Kidney glomerular epithelial cell (primary cell): ENCODE data around the gene SELENOH.

ENCODE experiments used
- DNase-seq: peaks from one replicate; lab custom pipeline; 2025; lab: John Stamatoyannopoulos, UW

SELENOH gene

GRCh38 chr11:57746920-57747319 is 5.6 kb downstream of the SELENOH start:
- DNase-seq: no peak

GRCh38 chr11:57751176-57751575 is 9.9 kb downstream of the SELENOH start:
- DNase-seq: no peak

GRCh38 chr11:57751676-57752253 is 10.5 kb downstream of the SELENOH start, which contains the start of gene BTBD18:
TSS of gene BTBD18 (minus strand) at chr11:57751819. CDS start at chr11:57751188, 631 bp downstream.
- peak; percentile 11 for DNase-seq

DNA sequence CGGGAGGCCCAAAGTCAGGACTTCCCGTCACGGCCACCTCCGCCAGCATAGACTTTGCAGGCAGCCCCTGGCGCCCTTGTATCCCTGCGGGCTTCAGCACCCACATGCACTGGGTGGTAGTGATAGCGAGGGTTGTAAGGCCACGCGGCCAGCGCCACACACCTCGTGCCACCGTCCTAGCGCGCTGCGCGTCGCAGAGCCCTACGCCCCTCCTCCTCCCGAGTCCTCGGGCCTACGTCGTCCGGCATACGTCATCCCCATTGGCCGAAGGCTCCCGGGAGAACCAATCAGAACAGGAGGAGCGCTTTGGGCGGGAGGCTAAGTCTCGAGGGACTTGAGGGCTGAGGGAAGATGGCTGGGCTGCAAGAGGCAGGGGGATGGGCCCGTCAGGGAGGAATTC is 11.7 kb downstream of the SELENOH start:
- no peak for DNase-seq

- no peak for DNase-seq
These were observed 16.9 kb downstream of the SELENOH start for GRCh38 chr11:57758174-57758573.

- peak; percentile 96 for DNase-seq
These were observed 20.3 kb downstream of the SELENOH start, which contains the start of gene CTNND1 for GRCh38 chr11:57761301-57762234. TSS of gene CTNND1 (plus strand) at chr11:57761802. CDS start at chr11:57791479, 29,677 bp downstream.

DNA sequence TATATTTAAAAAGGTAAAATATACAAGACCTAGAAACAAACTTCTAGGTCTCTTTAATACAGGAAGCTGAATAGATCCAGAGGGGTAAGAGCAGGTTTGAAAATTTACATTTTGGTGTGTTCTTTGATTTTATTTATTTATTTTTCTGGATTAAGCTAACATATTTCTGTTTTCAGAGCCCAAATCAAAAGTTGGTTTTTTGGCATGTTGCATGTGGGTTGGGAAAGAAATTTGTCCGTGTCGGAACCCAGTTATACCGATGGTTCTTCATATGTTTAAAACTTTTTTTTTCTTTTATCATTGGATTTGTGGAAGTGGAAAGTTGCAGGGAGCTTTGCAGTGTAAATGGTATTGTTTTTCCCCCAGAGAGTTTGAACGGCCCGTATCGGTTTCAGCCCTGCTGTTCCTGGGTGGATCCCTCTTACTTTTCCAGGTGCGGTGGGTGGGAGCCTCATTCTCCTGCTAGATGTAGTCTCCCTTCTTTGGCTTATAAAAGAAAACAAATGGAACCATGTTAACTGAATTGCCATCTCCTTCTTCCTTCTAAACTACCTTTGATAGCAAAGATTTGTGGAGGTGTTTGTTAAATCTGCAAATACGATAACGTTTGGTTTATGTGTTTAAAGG is 21.1 kb downstream of the SELENOH start:
- peak; percentile 32 for DNase-seq

- peak; percentile 28 for DNase-seq
These were observed 22.3 kb downstream of the SELENOH start for GRCh38 chr11:57763568-57763967.

DNA sequence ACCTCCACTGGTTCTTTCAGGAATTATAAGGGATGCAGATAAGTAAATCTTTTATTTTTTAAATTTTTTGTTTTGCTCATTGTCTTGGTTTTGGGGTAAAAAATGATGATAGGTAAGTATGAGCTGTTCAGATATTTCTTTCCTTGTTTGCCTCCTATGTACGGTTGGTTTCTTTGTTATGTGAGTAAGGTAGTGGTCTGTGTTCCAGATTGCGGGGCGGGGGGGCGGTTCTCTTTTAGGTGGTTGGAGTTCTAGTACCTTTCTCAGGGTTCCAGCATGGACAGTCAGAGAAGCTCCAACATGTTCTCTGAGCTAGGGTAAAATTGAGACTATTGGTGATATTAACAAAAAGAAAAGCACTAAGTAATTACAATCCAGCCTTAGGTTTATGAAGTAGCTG is 22.7 kb downstream of the SELENOH start:
- DNase-seq: no peak

DNA sequence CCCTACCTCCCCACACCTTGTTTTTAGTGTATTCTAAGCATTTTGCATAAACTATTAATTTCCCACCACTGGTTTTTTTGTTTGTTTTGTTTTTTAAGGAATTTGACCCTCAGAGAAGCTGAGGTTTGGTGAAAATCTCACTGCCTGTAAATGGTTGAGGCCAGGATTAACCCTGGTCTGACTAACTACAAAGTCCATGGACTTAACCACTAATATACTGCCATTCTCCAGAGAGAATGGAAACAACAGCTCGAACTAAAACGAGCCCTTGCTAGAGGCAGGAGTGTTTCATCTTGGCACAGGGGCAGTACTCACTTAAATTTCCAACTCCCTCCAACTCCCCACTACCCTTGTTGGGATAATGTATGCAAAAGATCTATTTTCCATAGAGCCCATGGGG is 23.3 kb downstream of the SELENOH start:
- DNase-seq: no peak

GRCh38 chr11:57764972-57765371 is 23.7 kb downstream of the SELENOH start:
- no peak for DNase-seq

- DNase-seq: no peak
These were observed 29.5 kb downstream of the SELENOH start for GRCh38 chr11:57770793-57771192.

- no peak for DNase-seq
These were observed 30.1 kb downstream of the SELENOH start for GRCh38 chr11:57771365-57771764.

GRCh38 chr11:57772562-57772961 is 31.3 kb downstream of the SELENOH start:
- no peak for DNase-seq

DNA sequence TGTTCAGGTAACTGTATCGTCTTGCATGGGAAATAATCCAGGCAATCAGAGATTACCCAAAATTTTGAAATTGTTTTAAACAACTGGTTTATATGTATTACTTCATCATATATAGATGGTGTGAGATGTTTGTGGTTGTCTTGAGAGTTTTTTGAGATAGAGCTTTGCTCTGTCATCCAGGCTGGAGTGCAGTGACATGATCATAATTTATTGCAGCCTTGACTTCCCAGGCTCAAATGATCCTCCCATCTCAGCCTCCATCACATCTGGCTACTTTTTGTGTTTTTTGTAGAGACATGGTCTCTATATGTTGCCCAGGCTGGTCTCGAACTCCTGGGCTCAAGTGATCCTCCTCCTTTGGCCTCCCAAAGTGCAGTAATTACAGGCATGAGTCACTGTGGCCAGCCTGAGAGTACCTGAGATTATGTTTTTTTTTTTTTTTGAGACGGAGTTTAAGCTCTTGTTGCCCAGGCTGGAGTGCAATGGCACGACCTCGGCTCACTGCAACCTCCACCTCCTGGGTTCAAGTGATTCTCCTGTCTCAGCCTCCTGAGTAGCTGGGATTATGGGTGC is 31.8 kb downstream of the SELENOH start:
- DNase-seq: no peak

DNA sequence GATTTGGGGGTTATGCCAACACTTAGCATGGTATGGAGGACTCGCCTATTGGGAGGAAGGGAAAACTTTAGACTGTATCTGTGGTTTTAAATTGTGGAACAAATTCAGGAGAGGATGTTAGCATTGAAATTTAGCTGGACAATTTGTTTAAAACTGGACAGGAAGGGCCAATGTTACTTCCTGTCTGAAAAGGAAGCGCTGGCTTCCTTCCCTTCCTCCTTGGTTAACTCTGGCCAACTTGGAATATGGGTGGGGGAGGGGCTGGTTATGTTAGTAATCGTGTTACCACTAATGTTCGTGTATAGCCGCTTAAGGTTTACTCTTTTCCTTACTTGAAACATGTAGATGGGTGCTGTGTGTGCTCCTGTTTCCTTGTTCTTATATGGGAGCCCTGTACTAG is 34.2 kb downstream of the SELENOH start:
- no peak for DNase-seq

- DNase-seq: no peak
These were observed 34.8 kb downstream of the SELENOH start for GRCh38 chr11:57776031-57776521.

DNA sequence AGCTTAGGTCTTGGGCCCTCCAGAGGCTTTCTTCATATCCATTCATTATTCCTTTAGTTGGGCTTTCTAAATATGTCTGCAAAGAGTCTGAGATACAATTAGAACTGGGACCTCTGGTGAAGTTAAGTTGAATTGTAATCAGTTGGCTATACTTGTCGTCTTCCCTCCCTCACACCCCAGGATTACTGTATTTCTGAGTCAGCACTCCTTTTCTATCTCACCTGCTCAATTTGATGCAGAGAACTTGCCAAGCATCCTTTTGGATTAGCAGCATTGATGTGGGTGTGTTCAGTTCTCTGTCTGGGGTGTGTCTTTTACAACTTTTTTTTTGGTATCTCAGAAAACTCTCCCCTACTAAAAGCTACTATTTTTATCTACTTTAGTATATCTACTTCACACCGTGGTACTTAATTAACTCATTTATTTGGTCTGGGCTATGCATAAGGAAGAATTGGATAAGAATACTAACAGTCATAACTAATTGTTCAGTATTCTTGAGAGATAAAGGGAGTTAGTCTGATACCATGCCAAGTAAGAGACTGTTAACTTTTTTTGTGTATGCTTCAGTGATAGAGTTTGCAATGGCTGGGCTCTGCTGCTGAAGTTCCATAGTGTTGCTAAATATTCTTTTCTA is 35.4 kb downstream of the SELENOH start:
- no peak for DNase-seq

DNA sequence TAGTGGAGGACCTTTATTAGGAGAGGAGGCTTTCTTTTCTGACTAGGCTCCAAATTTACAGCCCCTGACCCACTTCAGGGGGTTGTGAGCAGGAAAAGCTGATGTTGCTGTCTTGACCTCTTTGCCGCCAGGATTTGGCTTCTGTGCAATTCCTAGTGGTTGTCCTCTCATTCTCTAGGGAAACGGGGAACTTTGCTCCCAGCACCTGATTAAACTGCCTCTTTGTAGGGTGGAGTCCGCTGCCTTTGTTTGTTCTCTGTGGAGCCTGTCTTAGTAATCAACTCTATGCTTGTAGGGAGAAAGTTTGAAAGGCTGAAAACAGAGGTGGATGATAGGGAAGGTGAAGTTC is 36.7 kb downstream of the SELENOH start:
- DNase-seq: peak; percentile 63

DNA sequence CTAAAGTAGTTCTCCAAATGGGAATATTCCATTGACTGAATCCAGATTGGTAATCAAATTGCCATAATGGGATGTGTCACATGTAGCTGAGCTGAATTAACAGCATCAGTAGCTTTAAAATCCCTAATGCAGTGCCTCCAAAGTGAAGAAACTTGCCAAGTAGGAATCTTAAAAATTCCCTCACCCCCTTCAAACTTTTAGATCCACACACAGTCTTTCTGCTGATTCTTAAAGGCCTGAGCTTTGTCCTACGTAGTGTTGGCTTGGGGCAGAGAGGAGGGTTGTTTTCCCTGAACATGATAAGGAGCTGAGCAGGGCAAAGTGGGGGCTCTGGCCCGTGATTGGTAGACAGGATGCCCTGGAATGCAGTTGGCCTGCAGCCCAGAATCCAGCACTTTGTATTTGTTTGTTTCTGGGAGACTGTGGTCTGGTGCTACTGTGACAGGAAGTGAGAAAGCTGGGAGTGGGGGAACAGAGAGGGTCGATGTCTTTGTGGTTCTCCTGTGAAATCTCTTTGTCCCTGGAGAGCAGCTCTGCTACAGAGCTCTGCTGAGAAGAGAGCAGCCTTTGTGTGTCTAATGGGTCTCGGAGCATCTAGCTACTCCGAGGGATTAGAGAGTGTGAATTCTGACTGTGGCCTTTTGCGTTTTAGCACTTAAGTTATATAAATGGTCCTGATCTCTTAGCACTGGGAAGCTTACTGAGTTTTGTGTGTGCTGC is 37.2 kb downstream of the SELENOH start:
- peak; percentile 98 for DNase-seq

GRCh38 chr11:57779276-57779675 is 38.0 kb downstream of the SELENOH start:
- peak; percentile 50 for DNase-seq
